Loucy (cell line): ENCODE data around the gene MICU2.
"Not testable (repeated sequence)": the region's sequence is repeated elsewhere in the genome, so short reads cannot be mapped to it uniquely, and the experiment has no call there.

ENCODE experiments used
- CTCF ChIP-seq: fragments of 200-600 bp; sonication (generic); conservative IDR thresholded peaks from 2 replicates; pipeline ENCODE4 v1.5.1; 2014; ENCODE audit warnings: mild to moderate bottlenecking, antibody characterized with exemption, low read length
- EZH2phosphoT487 ChIP-seq: fragments of 200-600 bp; IDR thresholded peaks from 2 replicates; pipeline ENCODE4 v1.6.1; 2018; ENCODE audit warnings: antibody characterized with exemption, mild to moderate bottlenecking, moderate library complexity, borderline replicate concordance

GRCh38 chr13:21590665-21591456, 13.1 kb downstream of the MICU2 start:
- not testable (repeated sequence) for TF ChIP-seq CTCF, EZH2phosphoT487
